ENCODE data around the gene CHAF1A.

The CHAF1A gene

DNA sequence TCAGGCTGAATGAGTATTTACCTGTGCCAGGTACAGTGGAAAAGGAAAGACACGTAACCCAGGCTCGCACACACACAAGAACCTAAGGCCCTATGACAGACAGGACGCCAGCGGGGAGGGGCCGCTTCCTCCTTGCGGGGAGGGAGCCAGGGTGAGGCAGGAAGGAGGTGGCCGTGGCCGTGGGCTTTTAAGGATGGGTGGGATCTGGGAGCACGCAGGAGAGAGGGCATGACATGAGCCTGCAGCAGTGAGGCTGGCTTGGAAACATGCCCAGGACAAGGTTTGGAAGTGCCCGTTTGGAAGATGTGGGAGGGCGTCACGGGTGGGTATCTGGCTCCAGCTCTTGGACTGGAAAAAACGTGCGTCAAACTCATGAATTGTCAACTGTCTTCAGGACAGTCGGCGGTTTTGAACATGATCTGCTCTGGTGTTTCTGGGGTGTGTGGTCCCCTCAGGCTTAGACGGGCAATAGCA is 22.1 kb upstream of the CHAF1A start:
- no peak for DNase-seq (ENCODE audit: low read depth)

- DNase-seq (ENCODE audit: low read depth): no peak
Observed at GRCh38 chr19:4385291-4386040, 17.0 kb upstream of the CHAF1A start.

GRCh38 chr19:4386041-4386782 is 16.2 kb upstream of the CHAF1A start:
- DNase-seq (ENCODE audit: low read depth): no peak

GRCh38 chr19:4388337-4389063 is 13.9 kb upstream of the CHAF1A start:
- no peak for DNase-seq (ENCODE audit: low read depth)

DNA sequence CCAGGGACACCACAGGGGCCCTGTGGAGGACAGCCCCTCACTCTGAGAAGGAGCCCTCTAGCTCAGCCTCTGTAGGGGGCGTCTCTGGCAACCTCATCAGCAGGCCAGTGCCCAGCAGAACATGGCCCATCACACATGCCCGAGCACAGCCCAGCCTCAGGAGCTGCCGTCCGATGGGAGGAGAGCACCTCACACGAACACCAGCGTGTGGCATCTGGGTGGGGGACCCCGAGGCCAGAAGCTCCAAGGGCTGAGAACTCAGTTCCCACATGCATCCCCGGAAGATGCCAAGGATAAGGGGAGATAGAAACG is 13.4 kb upstream of the CHAF1A start:
- DNase-seq (ENCODE audit: low read depth): no peak

GRCh38 chr19:4389511-4390016 is 12.9 kb upstream of the CHAF1A start:
- DNase-seq (ENCODE audit: low read depth): no peak

DNA sequence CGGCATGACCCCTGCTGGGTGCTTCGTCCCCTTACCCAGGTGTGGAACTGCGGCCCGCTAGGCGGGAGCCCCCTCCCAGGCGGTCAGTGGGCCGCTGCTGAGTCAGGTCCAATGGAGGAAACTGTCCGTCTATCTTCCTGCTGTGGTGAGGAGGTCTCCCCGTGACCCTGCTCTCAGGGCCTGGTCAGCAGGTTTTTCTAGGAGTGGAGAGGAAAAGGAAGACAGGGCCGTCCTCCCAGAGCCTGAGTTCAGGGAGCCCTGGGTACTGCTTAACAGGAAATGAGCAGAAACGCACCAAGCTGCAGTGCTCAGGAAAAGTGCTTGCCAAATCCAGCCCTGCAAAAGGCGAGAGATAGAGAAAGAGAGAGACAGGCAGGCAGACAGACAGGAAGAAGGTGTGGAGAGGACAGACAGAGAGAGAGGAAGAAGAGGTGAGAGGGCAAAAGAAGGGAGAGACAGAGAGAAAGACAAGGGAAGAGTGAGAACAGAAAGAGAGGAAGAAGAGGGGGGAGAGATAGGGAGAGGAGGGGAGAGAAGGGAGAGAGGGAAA is 12.3 kb upstream of the CHAF1A start:
- DNase-seq (ENCODE audit: low read depth): peak; percentile 32

DNA sequence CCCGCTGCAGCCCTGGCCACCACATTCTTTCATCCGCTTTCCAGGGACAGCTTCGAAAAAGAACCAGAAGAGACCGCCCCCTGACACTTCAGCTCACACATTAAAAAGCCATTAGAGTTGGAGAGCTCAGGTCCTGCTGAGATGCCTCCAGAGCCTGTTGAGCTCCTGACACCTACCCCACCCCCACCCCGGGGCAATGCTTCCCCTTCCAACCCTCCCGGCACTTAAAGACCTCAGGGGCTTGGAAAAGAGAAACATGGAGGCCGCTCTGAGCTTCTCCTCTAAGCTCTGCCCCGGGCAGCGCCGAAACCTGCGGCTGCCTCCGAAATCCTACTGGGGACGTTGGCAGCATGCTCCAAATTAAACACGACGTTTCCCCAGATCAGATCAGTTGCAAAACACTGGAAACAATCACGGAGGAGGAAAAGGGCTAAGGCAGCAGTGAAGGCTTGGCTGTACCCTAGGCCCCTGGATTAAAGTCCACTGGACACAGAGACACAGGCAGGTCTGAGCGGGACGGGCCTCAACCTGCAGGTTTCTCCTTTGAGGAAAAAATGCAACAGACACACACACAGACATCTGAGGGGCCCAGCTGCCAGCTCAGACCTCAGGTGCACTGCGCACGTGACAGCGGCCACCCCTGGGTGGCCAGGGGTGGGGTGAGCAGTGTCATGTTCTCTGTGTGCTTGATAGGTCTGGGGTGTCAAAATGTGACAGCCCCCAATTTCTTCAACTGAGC is 11.7 kb upstream of the CHAF1A start:
- DNase-seq (ENCODE audit: low read depth): no peak

DNA sequence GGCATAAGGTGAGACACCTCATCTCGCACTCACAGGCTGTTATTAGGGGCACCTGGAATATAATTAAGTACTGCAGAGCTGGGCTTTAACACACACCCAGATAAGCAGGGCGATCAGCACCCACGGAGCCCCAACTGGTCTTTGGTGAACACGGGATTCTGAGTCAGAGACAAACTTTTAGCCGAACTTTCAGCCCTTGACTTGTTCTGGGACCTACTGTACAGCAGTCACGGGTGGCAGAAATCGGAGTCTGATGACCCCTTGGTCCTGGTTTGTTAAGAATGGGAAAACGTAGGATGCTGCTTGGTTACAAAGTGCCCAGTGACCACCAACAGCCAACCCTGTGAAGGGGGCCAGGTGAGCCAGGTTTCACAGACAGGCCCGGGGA is 11.1 kb upstream of the CHAF1A start:
- peak; percentile 54 for DNase-seq (ENCODE audit: low read depth)

DNA sequence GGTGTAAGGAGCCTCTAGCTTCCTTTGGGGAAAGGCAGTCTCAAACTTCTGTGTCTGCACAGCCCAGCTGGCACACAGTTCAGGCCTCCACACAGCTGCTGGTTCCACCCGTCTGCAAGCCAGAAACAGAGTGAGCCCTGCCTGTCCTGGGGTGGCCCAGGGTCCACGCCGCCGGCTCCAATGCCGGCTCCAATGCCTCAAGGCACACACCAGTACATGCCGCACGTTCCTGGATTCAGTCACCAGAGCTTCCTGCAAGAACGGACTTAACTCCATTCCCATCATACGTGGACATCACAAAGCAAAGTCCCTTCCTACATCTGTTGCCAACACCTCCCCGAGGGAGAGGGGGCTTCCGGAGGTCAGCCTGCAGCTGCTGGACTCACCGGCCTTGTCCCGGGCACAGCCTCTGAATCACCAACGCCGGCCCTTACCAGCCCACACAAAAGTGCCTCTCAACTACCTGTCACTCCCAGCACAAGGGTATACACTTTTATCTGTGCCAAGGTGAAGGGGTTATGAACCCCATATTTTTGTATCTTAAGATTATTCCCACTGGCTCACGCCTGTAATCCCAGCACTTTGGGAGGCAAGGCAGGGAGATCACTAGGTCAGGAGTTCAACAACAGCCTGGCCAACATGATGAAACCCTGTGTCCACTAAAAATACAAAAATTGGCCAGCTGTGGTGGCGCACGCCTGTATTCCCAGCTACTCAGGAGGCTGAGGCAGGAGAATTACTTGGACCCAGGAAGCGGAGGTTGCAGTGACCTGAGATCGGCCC is 10.5 kb upstream of the CHAF1A start:
- DNase-seq (ENCODE audit: low read depth): peak; percentile 86

DNA sequence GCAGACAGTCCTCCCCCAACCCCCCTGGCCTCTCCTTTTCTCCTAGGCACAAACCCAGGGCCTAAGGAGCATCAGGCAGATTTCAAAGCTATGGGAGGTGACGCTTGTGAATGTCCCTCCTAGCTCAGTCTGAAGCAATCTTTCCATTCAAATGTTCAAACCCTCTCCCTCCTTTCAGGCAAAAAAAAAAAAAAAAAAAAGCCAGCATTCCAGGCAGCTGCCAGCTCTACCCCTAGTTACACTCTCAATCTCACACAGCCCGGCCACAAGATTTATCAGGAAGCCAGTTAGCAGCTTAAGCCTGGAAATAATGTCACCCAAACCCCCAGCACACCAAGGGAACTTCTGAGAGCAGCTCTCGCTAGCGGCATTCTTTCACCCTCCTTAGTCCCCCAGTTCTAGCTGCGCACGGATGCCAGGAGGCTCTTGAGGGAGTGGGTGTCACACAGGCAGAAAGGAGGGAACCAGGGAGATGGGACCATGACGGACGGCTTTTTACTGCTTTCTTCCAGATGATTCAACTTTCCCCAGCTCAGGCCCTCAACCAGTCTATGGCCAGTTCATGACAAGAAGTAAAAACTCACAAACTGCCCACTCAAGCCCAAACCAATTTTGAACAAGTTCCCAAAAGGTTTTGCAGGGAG is 8.4 kb upstream of the CHAF1A start:
- no peak for DNase-seq (ENCODE audit: low read depth)

DNA sequence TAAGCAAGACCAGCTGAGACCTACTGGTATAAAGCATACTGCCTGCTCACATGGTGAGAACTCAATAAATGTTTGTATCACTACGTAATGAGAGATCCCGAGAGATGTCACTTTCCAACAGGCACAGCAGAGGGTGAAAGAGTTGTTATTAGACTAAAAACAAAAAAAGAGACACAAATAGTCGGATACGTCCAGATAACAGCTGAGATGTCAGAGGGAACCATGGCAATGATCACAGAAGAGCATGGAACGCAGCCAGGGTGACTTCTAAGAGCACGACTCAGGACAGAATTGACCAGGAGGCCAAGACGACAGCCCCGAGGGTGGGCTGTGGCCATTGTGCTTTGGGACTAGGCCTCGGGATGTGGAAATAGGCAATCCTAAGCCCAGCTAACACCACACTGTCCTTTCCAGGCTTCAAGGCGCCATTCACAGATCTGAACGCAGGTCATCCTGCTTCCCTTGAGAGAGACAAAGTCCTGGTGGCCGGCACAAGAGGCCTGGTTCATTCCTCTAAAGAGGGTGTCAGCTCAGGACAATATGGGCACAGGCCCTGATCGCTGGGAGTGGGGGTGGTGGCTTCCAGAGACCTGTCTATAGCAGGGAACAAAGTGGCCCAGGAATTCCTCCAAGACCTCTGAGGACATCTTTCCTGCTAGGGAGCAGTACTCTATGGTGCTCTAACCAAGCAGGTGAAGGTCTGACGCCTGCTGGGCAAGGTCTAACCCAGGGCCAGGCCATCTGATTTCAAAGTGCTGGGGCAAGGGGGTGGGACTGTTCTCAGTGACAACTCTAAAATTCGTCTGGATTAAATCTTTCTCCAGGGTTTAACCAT is 5.3 kb upstream of the CHAF1A start:
- DNase-seq (ENCODE audit: low read depth): no peak

DNA sequence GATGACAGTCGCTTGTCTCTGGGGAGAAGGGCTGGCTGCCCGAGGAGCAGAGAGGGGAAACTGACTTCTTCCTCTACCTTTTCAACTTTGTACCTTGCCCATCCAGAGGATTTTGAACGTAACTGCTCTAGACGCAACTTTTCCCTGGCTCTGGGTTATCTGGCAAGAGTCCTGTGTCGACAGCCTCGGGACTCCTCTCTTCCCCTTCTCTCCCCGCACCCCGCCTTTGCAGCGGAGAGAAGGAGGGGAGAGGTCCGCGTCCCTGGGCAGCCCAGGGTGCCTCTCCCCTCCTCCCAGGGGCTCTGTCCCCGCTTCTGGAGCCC is 2.7 kb upstream of the CHAF1A start:
- peak; percentile 44 for DNase-seq (ENCODE audit: low read depth)

DNA sequence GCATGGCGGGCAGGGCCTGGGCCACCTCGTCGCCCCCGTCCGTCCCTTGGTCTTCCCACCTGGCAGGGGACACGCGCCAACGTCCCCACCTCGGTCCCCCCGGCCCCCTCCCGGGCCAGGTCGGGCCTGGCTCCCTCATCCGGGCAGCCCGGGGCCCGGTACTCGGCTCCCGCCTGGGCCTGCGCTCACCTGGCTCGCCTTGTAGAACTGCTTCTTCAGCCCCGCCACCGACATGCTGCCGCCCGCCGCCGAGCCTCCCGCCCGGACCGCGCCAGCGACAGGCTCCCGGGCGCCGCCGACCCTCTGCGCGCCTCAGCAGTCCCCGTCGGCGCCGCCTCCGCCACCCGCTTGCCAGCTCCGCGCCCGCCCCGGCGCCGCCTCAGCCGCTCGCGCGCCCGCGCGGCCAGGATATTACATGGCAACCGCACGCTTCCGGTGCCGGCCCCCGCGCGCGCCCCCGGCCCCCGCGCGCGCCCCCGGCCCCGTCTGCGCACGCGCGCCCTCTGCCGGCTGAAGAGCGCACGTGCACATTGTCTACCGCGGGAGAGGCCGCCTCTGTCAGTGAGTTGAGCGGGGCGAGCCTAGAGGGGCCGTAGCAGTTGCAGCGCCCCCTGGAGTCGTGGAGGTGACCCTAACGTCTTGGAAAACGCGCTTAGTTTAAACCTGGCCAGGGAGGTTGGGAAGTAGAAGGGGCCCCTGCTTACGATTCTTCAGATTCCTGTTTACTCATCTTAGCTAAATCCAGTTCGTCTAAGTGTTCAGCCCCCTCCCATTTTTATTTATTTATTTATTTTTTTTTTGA is 2.1 kb upstream of the CHAF1A start, which contains the start of gene SH3GL1:
SH3GL1 (minus strand) TSS at position 413 of the 802 bp plus-strand sequence; CDS start at position 234, 179 bp downstream.
- peak; percentile 92 for DNase-seq (ENCODE audit: low read depth)

DNA sequence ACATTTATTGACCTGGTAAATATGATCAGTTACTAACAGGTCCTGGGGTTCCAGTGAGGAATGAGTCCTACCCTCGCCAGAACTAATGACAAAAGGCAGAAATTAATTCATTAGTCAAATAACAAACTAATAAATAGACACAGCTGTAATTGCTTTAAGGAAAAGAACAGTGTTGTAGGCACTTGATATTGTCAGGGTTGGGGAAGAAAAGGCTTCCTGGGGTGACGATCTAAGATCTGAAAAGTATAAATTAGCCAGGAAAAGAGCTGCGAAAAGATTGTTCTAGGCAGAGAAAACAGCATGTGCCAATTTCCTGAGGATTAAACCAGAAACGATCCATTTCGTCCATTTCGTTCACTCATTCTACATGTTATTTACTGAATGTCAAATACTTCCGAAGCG is 670 bp upstream of the CHAF1A start:
- no peak for DNase-seq (ENCODE audit: low read depth)

DNA sequence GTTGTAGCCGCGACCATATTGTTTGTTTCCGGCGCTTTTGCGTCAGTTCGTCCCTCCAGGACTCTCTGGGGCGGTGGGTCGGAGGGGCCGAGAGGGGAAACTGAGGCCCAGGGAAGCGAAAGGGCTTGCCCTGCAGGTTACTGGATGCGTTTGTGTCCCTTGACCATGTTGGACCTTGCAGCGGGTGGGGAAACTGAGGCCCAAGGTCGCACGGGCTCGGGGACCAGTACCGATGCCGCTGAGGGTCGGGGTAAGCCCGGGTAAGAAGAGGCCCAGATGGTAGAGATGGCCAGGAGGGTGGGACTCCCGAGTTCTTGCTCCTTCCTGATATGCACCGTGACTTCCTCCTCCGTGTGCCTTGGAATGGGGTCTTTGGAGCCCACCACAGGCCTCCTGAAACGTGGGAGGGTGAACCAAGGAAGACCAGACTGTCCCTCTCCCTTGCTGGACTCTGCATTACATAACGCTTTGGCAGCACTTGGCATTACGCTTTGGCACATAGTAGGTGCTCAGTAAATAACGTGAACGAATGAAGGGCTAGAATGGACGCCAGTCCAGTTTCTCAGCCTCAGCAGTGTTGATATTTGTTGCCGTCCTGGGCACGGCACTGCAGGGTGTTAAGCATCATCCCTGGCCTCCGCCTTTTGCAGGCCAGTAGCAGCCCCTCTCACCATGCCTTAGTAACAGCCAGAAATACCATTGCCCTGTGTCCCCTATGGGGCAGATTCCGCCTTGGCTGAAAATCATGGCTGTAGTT is 743 bp downstream of the CHAF1A start:
- peak; percentile 39 for DNase-seq (ENCODE audit: low read depth)

DNA sequence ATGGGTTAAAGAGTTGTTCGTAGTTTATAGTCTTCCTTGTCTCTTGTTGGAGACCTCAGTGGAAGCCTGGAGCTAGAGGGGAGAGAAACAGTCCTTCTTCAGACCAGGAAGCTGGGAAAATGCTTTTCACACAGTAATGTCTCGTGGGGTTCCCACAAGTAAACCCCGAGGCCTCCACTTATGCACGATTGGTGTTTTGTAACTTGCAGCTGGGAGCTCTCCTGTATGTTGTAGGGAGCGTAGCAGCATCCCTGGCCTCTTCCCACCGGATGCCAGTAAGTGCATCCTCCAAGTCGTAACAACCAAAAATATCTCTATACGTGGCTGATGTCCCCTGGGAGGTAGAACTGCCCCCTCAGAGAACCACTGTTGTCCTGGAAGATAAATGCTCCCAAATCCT is 3.5 kb downstream of the CHAF1A start:
- DNase-seq (ENCODE audit: low read depth): no peak

DNA sequence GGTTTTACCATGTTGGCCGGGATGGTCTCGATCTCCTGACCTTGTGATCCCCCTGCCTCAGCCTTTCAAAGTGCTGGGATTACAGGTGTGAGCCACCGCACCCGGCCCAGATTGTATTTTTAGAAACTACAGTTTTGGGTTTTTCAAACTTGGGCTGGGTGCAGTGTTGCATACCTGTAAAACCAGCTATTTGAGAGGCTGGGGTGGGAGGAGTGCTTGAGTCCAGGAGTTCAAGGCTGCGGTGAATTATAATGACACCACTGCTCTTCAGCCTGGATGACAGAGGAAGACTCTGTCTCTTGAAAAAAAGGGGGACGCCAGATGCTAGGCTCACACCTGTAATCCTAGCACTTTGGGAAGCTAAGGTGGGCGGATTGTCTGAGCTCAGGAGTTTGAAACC is 4.2 kb downstream of the CHAF1A start:
- DNase-seq (ENCODE audit: low read depth): no peak
